ENCODE results near the gene EIF3C.
"Not testable (repeated sequence)": the region's sequence is repeated elsewhere in the genome, so short reads cannot be mapped to it uniquely, and the experiment has no call there.

EIF3C gene, protein sequence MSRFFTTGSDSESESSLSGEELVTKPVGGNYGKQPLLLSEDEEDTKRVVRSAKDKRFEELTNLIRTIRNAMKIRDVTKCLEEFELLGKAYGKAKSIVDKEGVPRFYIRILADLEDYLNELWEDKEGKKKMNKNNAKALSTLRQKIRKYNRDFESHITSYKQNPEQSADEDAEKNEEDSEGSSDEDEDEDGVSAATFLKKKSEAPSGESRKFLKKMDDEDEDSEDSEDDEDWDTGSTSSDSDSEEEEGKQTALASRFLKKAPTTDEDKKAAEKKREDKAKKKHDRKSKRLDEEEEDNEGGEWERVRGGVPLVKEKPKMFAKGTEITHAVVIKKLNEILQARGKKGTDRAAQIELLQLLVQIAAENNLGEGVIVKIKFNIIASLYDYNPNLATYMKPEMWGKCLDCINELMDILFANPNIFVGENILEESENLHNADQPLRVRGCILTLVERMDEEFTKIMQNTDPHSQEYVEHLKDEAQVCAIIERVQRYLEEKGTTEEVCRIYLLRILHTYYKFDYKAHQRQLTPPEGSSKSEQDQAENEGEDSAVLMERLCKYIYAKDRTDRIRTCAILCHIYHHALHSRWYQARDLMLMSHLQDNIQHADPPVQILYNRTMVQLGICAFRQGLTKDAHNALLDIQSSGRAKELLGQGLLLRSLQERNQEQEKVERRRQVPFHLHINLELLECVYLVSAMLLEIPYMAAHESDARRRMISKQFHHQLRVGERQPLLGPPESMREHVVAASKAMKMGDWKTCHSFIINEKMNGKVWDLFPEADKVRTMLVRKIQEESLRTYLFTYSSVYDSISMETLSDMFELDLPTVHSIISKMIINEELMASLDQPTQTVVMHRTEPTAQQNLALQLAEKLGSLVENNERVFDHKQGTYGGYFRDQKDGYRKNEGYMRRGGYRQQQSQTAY

GRCh38 chr16:28711220-28712083 is at the start of gene EIF3C:
TSS of gene EIF3C (plus strand) at chr16:28711464. CDS start at chr16:28711687, 223 bp downstream.
- not testable (repeated sequence) for DNase-seq

GRCh38 chr16:28666264-28666663 is 45.0 kb upstream of the EIF3C start:
- not testable (repeated sequence) for DNase-seq

DNA sequence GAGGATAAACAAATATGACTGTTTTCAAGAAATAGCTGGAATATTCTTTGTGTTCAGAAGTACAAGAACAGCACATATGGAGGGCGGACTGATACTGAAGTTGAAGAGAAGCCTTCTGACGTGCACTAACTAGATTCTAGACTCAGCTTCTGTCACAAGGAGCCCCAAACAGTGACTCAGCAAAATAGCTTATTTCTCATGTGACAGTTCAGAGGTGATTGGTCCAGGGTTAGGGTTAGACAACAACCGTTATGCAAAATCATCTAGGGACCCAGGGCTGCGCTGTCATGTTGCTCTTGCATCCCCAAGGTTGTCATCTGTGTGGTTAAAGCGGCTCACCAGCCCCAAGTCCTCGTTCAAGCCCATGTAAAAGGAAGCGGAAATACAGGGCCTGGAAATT is 43.8 kb upstream of the EIF3C start:
- DNase-seq = not testable (repeated sequence)

DNA sequence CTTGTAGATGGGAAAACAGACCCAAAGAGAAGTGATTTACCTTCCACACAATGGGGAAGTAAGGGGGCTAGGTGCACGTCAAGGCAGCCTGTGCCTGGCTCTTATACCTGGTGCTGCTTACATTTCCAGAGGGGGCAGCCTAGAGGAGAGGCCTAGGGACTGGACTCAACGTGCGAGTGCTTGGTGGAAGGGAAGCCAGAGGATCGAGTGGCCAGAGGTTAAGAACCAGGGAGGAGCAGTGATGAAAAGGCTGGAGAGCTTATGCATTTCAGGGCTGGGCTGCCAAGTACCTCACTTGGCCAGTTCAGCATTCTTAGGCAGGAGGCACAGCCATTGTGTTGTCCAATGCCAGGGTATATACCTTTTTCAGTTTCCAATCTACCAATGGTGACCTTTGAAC is 43.1 kb upstream of the EIF3C start:
- not testable (repeated sequence) for DNase-seq

DNA sequence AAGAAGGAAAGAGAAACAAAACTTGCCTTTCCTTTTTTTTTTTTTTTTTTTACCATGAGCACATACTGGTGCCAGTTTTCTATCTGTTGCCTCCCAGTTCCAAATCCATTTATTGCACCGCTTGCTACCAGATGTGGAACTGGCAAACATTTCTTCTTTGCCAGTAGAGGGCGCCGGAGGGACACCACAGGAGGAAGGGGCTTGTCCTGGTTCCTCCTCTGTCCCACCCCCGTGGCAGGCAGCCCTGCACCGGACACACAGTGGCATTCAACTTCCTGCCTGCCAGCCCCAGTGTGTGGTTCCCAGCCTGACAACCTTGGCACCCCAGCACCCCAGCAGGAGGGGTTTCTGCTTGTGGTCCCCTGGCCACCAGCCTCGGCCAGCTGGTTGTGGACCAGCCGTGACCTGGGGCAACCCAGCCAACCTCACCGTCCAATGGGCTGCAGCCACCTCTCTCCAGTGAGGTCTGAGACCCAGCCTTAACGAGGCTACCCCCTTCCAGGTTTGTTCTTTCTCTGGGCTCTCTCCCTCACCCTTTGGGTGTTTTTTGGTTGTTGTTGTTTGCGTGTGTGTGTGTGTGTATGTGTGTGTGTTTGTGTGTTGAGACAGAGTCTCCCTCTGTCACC is 22.8 kb upstream of the EIF3C start:
- DNase-seq = not testable (repeated sequence)

DNA sequence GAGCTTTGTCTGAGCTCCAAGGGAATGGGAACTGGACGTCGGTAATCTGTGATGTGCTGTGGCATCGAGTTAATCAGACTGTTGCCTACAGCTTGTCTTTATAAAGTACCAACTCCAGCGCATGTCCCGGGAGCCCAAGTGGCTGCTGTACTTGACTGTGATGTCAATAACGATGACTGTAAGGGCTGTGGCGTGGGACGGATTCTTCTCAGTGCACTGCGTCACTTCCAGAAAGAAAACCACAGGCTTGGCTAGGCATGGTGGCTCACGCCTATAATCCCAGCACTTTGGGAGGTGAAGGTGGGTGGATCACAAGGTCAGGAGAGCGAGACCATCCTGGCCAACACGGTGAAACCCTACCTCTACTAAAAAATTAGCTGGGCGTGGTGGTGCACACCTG is 21.8 kb upstream of the EIF3C start:
- not testable (repeated sequence) for DNase-seq

GRCh38 chr16:28691722-28692121 is 19.5 kb upstream of the EIF3C start:
- DNase-seq = not testable (repeated sequence)

DNA sequence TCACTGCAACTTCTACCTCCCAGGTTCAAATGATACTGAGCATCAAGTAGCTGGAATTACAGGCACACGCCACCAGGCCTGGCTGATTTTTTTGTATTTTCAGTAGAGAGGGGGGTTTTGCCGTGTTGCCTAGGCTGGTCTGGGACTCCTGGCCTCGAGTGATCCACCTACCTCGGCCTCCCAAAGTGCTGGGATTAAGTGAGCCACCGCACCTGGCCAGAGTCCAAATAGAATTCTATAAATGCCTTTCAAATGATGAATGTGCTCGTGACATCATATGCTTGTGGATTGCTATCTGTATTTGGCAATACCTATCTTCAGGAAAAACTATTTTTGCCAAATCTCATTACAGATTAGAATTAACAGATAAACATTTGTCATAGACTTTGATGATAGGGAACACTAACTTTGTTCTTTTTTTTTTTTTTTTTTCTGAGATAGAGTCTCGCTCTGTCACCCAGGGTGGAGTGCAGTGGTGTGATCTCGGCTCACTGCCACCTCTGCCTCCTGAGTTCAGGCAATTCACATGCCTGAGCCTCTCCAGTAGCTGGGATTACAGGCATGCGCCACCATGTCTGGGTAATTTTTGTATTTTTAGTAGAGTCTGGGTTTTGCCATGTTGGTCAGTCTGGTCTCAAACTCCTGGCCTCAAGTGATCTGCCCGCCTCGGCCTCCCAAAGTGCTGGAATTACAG is 17.9 kb upstream of the EIF3C start:
- DNase-seq = not testable (repeated sequence)

GRCh38 chr16:28699792-28700191 is 11.5 kb upstream of the EIF3C start:
- not testable (repeated sequence) for DNase-seq

GRCh38 chr16:28700349-28700748 is 10.9 kb upstream of the EIF3C start:
- not testable (repeated sequence) for DNase-seq

DNA sequence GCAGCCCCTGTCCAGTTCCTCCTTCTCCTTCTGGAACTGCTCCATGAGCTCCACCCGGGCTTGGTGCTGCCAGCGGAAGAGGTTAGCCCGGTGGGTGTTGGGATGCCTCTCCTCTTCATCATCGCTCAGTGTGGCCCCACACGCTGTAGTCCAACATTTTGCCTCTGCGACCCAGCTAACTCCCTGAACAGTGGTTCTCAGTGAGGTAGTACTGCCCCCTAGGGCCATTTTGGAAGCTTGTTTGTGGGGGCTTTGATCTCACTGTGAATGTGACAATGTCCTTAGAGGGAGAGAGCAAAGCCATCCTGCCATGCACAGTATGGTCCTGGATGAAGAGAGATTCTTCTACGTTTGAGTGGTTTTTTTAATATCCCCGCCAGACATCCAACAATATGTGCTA is 9.9 kb upstream of the EIF3C start:
- DNase-seq = not testable (repeated sequence)

GRCh38 chr16:28704246-28704645 is 7.0 kb upstream of the EIF3C start:
- DNase-seq = not testable (repeated sequence)

DNA sequence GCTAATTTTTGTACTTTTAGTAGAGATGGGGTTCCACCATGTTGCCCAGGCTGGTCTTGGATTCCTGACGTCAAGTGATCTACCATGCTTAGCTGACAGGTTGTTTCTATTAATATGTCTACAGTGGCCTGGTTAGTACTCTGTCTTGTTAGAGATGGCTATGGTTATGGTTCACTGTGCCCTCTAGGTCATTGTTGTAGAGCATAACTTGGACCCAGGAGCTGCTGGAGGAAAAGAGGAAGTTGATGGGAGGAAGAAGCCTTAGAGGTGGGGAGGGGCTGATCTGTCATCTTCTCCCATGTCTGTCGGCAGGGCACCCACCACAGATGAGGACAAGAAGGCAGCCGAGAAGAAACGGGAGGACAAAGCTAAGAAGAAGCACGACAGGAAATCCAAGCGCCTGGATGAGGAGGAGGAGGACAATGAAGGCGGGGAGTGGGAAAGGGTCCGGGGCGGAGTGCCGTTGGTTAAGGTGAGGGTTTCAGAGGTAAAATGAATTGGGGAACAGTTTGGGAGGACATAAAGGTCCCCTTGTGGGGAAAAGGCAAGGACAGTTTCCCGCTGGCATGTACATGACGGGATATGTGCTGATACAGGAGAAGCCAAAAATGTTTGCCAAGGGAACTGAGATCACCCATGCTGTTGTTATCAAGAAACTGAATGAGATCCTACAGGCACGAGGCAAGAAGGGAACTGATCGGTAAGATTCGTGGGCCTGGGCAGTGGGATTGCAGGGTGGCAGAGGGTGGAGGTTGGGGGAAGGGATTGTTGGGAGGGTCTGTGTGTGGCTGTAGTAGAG is 11.8 kb downstream of the EIF3C start:
- not testable (repeated sequence) for DNase-seq

DNA sequence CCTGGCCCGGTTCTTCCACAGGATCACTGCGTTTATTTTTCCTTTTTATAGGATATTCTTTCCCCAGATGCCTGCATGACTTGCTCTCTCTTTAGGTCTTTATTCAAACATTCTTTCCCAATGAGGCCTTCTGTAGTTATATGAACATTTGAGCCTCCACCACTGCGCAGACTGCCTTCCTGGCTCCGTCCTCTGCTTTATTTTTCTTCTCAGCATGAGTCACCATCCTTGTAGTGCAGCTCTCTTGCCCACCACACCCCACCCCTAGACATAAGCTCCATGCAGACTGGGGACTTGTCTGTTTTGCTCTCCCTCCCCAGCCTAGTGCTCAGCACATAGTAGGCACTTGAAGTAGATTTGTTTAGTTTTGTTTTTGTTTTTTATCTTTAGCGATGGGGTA is 20.0 kb downstream of the EIF3C start:
- DNase-seq = not testable (repeated sequence)

GRCh38 chr16:28732455-28733124 is 21.3 kb downstream of the EIF3C start:
- DNase-seq = not testable (repeated sequence)

- DNase-seq = not testable (repeated sequence)
Observed at GRCh38 chr16:28739787-28740186, 28.5 kb downstream of the EIF3C start.

DNA sequence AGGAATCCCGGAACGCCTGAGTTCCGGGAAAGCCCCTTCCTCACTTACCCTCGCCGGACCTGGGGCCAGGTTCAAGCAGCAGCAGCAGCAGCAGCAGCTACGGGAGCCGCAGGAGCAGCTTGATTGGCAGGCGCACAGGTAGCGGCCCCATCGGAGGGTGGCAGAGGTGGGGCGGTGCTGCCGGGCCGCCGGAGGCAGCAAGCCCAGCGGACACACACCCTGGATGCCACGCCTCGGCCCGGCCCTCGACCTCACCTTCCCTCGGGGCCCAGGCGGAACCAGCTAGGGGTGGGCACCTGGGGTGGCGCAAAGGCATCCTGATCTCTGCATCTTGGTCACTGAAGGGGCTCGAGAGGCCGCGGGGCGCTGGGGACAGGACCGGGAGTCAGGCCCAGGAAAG is 29.4 kb downstream of the EIF3C start:
- not testable (repeated sequence) for DNase-seq

- DNase-seq = not testable (repeated sequence)
Observed at GRCh38 chr16:28741295-28741694, 30.0 kb downstream of the EIF3C start.

- DNase-seq = not testable (repeated sequence)
Observed at GRCh38 chr16:28746618-28747350, 35.5 kb downstream of the EIF3C start.

Data from CD4-positive, alpha-beta T cell treated with Interleukin-1 beta for 1 hour (primary cell).